Activated CD8-positive, alpha-beta T cell treated with anti-CD3 and anti-CD28 coated beads for 36 hours (primary cell): ENCODE results near the gene RCAN2. TPM values are rescaled to one million over a fixed set of nuclear protein-coding genes. Genes with fewer than 3 reads are reported as not detected.

ENCODE experiments used
- ATAC-seq: fragments of 200-7000 bp; cut with Tn5 transposase; one replicate; pipeline ENCODE4 v1.10.0; 2021; ENCODE audit warnings: mild to moderate bottlenecking, moderate library complexity
- CTCF ChIA-PET: fragments of 350-600 bp; sonication (Branson Sonifier 250); formaldehyde crosslinking; loops from one replicate; lab custom pipeline; 2021; ENCODE audit warnings: antibody characterized with exemption; lab: Charles Lee
- POLR2A ChIA-PET: fragments of 350-600 bp; sonication (Branson Sonifier 250); formaldehyde crosslinking; loops from one replicate; lab custom pipeline; 2021; ENCODE audit warnings: antibody characterized with exemption; lab: Charles Lee
- DNase-seq: peaks from one replicate; pipeline ENCODE4 v3.0.0-alpha.2; 2020
- H3K27ac Mint-ChIP-seq: one replicate; pipeline ENCODE4 v1.8.0; 2021; ENCODE audit warnings: mild to moderate bottlenecking, mixed read lengths
- H3K27me3 Mint-ChIP-seq: one replicate; pipeline ENCODE4 v1.8.0; 2021; ENCODE audit warnings: mixed read lengths
- H3K36me3 Mint-ChIP-seq: one replicate; pipeline ENCODE4 v1.8.0; 2021; ENCODE audit warnings: low read depth, mixed read lengths
- H3K4me1 Mint-ChIP-seq: one replicate; pipeline ENCODE4 v1.8.0; 2021; ENCODE audit warnings: low read depth, mixed read lengths
- H3K4me3 Mint-ChIP-seq: one replicate; pipeline ENCODE4 v1.8.0; 2021; ENCODE audit warnings: mild to moderate bottlenecking, moderate library complexity, mixed read lengths
- H3K9me3 Mint-ChIP-seq: one replicate; pipeline ENCODE4 v1.8.0; 2021; ENCODE audit warnings: mixed read lengths
- CTCF ChIP-seq: fragments of 200-600 bp; IDR thresholded peaks from one replicate; pipeline ENCODE4 v1.8.0; 2022; ENCODE audit warnings: antibody characterized with exemption, mild to moderate bottlenecking
- intact Hi-C: fragments of 100-400 bp; cut with micrococcal nuclease; formaldehyde crosslinking; loops from one replicate; pipeline ENCODE4 v1.10.0; 2022
- total RNA-seq, 2 experiments: library from RNA; stranded (reverse); gene quantifications; one replicate each; pipeline ENCODE4 v1.2.3, GENCODE V29; 2021

The RCAN2 gene
- total RNA-seq, 2 experiments from 2014 or later: not detected

GRCh38 chr6:46218457-46218856 is 272.8 kb downstream of the RCAN2 start:
- Mint-ChIP-seq H3K27me3 (no peaks in the 10 kb centered on the region), H3K9me3 (no peaks in the 10 kb centered on the region), H3K4me3 (no peak overlapping the region), H3K36me3 (no peaks in the 10 kb centered on the region), H3K4me1 (peaks cover 21% of the 10 kb centered on the region), H3K27ac (no peak overlapping the region)
- no peak for TF ChIP-seq CTCF
- ChIA-PET CTCF (interaction anchor here (3.7 kb wide), 1 partner anchor 128 kb away, joined by 14 read pairs; no protein-coding TSS in a partner anchor), POLR2A (interaction anchor here (0.5 kb wide), 1 partner anchor 12 kb away, joined by 3 read pairs; no protein-coding TSS in a partner anchor)
- intact Hi-C loops: no loop called here
- ATAC-seq (no peak), DNase-seq (no peak)

- Mint-ChIP-seq H3K27me3 (no peaks in the 10 kb centered on the region), H3K4me3 (no peak overlapping the region), H3K9me3 (no peaks in the 10 kb centered on the region), H3K27ac (no peak overlapping the region), H3K36me3 (no peaks in the 10 kb centered on the region), H3K4me1 (peaks cover 21% of the 10 kb centered on the region)
- intact Hi-C loops: no loop called here
- DNase-seq: peak; percentile 25
- ATAC-seq: peak; percentile 48
- CTCF ChIA-PET: interaction anchor here (1.6 to 3.7 kb wide), 2 partner anchors 127 to 193 kb away, joined by 4 to 14 read pairs; no protein-coding TSS in a partner anchor
- POLR2A ChIA-PET: no interaction called here
- TF ChIP-seq CTCF: no peak
Measured at GRCh38 chr6:46217671-46218131, 273.5 kb downstream of the RCAN2 start.

DNA sequence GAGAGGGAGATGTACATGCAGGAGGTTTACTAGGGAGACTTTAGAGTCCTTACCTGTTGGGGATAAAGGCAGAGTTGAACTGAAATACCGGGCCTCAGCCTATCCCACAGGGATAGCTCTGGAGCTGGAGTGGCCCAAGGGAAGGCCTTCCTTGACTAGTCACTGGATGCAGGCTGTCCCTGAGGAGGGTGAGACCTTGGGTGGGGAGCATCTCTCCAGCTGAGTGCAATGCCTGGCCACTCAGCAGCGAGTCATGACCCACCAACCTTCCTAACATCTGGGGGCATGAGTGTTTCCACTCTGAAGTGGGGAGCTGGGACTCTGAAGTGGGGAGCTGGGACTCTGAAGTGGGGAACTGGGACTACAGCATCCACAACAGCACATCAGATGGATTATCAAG is 274.4 kb downstream of the RCAN2 start:
- no peaks in the 10 kb centered on the region for H3K9me3 Mint-ChIP-seq
- POLR2A ChIA-PET: no interaction called here

GRCh38 chr6:46215777-46216176 is 275.5 kb downstream of the RCAN2 start:
- ChIA-PET POLR2A (interaction anchor here (1.2 kb wide), 1 partner anchor 47 kb away, joined by 3 read pairs; no protein-coding TSS in a partner anchor), CTCF (interaction anchor here (3.7 kb wide), 1 partner anchor 125 kb away, joined by 14 read pairs; no protein-coding TSS in a partner anchor)
- no peak for TF ChIP-seq CTCF
- DNase-seq (no peak), ATAC-seq (no peak)
- H3K27ac Mint-ChIP-seq: no peak overlapping the region
- intact Hi-C loops: no loop called here
- H3K4me1 Mint-ChIP-seq: peaks cover 17% of the 10 kb centered on the region
- no peaks in the 10 kb centered on the region for H3K27me3 Mint-ChIP-seq
- H3K36me3 Mint-ChIP-seq: no peaks in the 10 kb centered on the region
- H3K4me3 Mint-ChIP-seq: no peak overlapping the region
- H3K9me3 Mint-ChIP-seq: no peaks in the 10 kb centered on the region

More for the DNA sequence above, 274.4 kb downstream of the RCAN2 start:
- no peaks in the 10 kb centered on the region for H3K36me3 Mint-ChIP-seq
- no peak overlapping the region for H3K27ac Mint-ChIP-seq
- no peaks in the 10 kb centered on the region for H3K27me3 Mint-ChIP-seq
- peaks cover 21% of the 10 kb centered on the region for H3K4me1 Mint-ChIP-seq
- no peak for TF ChIP-seq CTCF
- DNase-seq (no peak), ATAC-seq (no peak)
- CTCF ChIA-PET: interaction anchor here (1.6 to 3.7 kb wide), 2 partner anchors 126 to 194 kb away, joined by 4 to 14 read pairs; no protein-coding TSS in a partner anchor
- intact Hi-C loops: no loop called here
- no peak overlapping the region for H3K4me3 Mint-ChIP-seq

GRCh38 chr6:46215213-46215612 is 276.0 kb downstream of the RCAN2 start:
- H3K4me1 Mint-ChIP-seq: peaks cover 12% of the 10 kb centered on the region
- no peak for DNase-seq
- ChIA-PET CTCF (interaction anchor here (1.0 to 3.7 kb wide), 2 partner anchors 125 to 197 kb away, joined by 3 to 14 read pairs; no protein-coding TSS in a partner anchor), POLR2A (interaction anchor here (1.2 kb wide), 1 partner anchor 47 kb away, joined by 3 read pairs; no protein-coding TSS in a partner anchor)
- no peak for ATAC-seq
- no peak for TF ChIP-seq CTCF
- no peak overlapping the region for H3K27ac Mint-ChIP-seq
- no peak overlapping the region for H3K4me3 Mint-ChIP-seq
- intact Hi-C loops: no loop called here
- no peaks in the 10 kb centered on the region for H3K27me3 Mint-ChIP-seq
- H3K36me3 Mint-ChIP-seq: no peaks in the 10 kb centered on the region
- no peaks in the 10 kb centered on the region for H3K9me3 Mint-ChIP-seq
